Measurements from ENCODE around the gene IFITM2. TPM values are rescaled to one million over a fixed set of nuclear protein-coding genes. Genes with fewer than 3 reads are reported as not detected.
A peak's percentile ranks its signal among the peaks of the same experiment; 100 is the strongest.
"Not testable (repeated sequence)": the region's sequence is repeated elsewhere in the genome, so short reads cannot be mapped to it uniquely, and the experiment has no call there.

IFITM2 gene
- total RNA-seq, 4 donors from 2014 or later = 27.8 to 926 (median 269) TPM

- no peak for DNase-seq
- intact Hi-C loops (cut with DNase I; ENCODE audit: low total_unique reads) = no loop called here
- H3K27ac ChIP-seq = no peak overlapping the region
- H3K36me3 ChIP-seq = no peaks in the 10 kb centered on the region
- no peak for TF ChIP-seq POLR2A (IDR thresholded peaks at IDR 0.05)
- TF ChIP-seq, protein P1, sequence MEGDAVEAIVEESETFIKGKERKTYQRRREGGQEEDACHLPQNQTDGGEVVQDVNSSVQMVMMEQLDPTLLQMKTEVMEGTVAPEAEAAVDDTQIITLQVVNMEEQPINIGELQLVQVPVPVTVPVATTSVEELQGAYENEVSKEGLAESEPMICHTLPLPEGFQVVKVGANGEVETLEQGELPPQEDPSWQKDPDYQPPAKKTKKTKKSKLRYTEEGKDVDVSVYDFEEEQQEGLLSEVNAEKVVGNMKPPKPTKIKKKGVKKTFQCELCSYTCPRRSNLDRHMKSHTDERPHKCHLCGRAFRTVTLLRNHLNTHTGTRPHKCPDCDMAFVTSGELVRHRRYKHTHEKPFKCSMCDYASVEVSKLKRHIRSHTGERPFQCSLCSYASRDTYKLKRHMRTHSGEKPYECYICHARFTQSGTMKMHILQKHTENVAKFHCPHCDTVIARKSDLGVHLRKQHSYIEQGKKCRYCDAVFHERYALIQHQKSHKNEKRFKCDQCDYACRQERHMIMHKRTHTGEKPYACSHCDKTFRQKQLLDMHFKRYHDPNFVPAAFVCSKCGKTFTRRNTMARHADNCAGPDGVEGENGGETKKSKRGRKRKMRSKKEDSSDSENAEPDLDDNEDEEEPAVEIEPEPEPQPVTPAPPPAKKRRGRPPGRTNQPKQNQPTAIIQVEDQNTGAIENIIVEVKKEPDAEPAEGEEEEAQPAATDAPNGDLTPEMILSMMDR (IDR thresholded peaks at IDR 0.05) = no peak
- no peaks in the 10 kb centered on the region for H3K4me1 ChIP-seq
- no peak overlapping the region for H3K4me3 ChIP-seq
- H3K27me3 ChIP-seq = peaks cover 0 to 5% of the 10 kb centered on the region in 2 donors
- no peaks in the 10 kb centered on the region for H3K9me3 ChIP-seq
Measured at GRCh38 chr11:303363-303762, 4.3 kb upstream of the IFITM2 start.

DNA sequence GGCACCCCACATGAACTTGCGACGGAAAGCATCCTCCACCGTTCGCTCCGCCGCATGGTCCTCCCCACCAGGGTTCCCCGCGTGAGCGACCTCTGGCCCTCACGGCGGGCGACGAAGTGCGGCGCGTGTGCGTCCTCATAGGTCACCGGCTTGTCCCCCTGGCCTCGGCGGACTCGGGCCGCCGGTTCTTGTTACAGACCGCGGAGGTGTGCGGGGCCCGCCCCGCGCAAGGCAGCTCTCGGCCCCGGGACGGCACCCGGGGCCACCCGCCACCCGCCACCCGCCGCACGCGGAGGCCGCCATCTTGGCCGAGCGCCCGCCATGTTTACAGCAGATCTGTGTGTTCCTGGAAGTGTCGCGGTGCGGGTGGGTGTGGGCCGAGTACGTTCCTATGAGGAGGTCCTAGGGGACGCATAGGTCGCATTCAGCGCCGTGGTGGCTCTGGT, 3.5 kb upstream of the IFITM2 start:
- intact Hi-C loops (cut with DNase I; ENCODE audit: low total_unique reads) = no loop called here
- TF ChIP-seq POLR2A (IDR thresholded peaks at IDR 0.05) = no peak
- TF ChIP-seq, protein P1 (IDR thresholded peaks at IDR 0.05) = no peak

GRCh38 chr11:304915-305843, 2.4 kb upstream of the IFITM2 start:
- DNase-seq = peak; percentile 83 to 88
- intact Hi-C loops (cut with DNase I; ENCODE audit: low total_unique reads) = no loop called here
- Histone ChIP-seq H3K4me1 (no peaks in the 10 kb centered on the region), H3K4me3 (no peak overlapping the region), H3K36me3 (no peaks in the 10 kb centered on the region), H3K27ac (peak overlapping the region; percentile 18 to 93), H3K9me3 (no peaks in the 10 kb centered on the region), H3K27me3 (no peaks in the 10 kb centered on the region)
- no peak for TF ChIP-seq POLR2A (IDR thresholded peaks at IDR 0.05)
- TF ChIP-seq, protein P1 (IDR thresholded peaks at IDR 0.05) = peak; percentile 72 to 90 (median 82)

More for the DNA sequence above, 3.5 kb upstream of the IFITM2 start:
- Histone ChIP-seq H3K9me3 (no peaks in the 10 kb centered on the region), H3K36me3 (no peaks in the 10 kb centered on the region), H3K4me1 (no peaks in the 10 kb centered on the region), H3K27ac (no peak overlapping the region), H3K4me3 (no peak overlapping the region), H3K27me3 (peaks cover 0 to 5% of the 10 kb centered on the region in 2 donors)
- DNase-seq = no peak

- intact Hi-C loops (cut with DNase I; ENCODE audit: low total_unique reads) = no loop called here
- no peaks in the 10 kb centered on the region for H3K27me3 ChIP-seq
- no peak overlapping the region for H3K4me3 ChIP-seq
- H3K36me3 ChIP-seq = no peaks in the 10 kb centered on the region
- H3K4me1 ChIP-seq = no peaks in the 10 kb centered on the region
- TF ChIP-seq, protein P1 (IDR thresholded peaks at IDR 0.05) = no peak
- no peak for TF ChIP-seq POLR2A (IDR thresholded peaks at IDR 0.05)
- H3K27ac ChIP-seq = peak overlapping the region in 1 of 2 donors; percentile 93
- no peaks in the 10 kb centered on the region for H3K9me3 ChIP-seq
- DNase-seq = no peak
Measured at GRCh38 chr11:305844-306211, 1.8 kb upstream of the IFITM2 start.

GRCh38 chr11:306645-307371, 808 bp upstream of the IFITM2 start:
- DNase-seq = no peak
- H3K27ac ChIP-seq = peak overlapping the region; percentile 76 to 93
- TF ChIP-seq POLR2A (IDR thresholded peaks at IDR 0.05) = no peak
- TF ChIP-seq, protein P1 (IDR thresholded peaks at IDR 0.05) = no peak
- no peaks in the 10 kb centered on the region for H3K27me3 ChIP-seq
- H3K9me3 ChIP-seq = no peaks in the 10 kb centered on the region
- H3K4me3 ChIP-seq = no peak overlapping the region
- intact Hi-C loops (cut with DNase I; ENCODE audit: low total_unique reads) = no loop called here
- H3K36me3 ChIP-seq = no peaks in the 10 kb centered on the region
- no peaks in the 10 kb centered on the region for H3K4me1 ChIP-seq

GRCh38 chr11:308740-309665, 1.4 kb downstream of the IFITM2 start:
- peak overlapping the region; percentile 88 to 93 for H3K27ac ChIP-seq
- H3K4me1 ChIP-seq; DNase-seq; H3K36me3 ChIP-seq; H3K9me3 ChIP-seq; intact Hi-C loops (cut with DNase I; ENCODE audit: low total_unique reads); H3K27me3 ChIP-seq: not testable (repeated sequence)
- H3K4me3 ChIP-seq = peak overlapping the region; percentile 44 to 52

Measured in uterus (tissue), 4 donors.